Mucosa of stomach (tissue), 1 donor: ENCODE data around the gene ATP6V0E1.
"Not testable (repeated sequence)": the region's sequence is repeated elsewhere in the genome, so short reads cannot be mapped to it uniquely, and the experiment has no call there.

Experiments used
- H3K27me3 ChIP-seq: one replicate; pipeline ENCODE4 v1.7.0; 2013; ENCODE audit warnings: mild to moderate bottlenecking, low read length; ENCODE audit not compliant: control insufficient read depth, insufficient read depth
- H3K36me3 ChIP-seq: one replicate; pipeline ENCODE4 v1.7.0; 2013; ENCODE audit warnings: low read length; ENCODE audit not compliant: control insufficient read depth, insufficient read depth
- H3K4me1 ChIP-seq: one replicate; pipeline ENCODE4 v1.7.0; 2013; ENCODE audit warnings: mild to moderate bottlenecking, low read length; ENCODE audit not compliant: control insufficient read depth, insufficient read depth
- H3K4me3 ChIP-seq: one replicate; pipeline ENCODE4 v1.7.0; 2013; ENCODE audit warnings: low read length
- H3K9ac ChIP-seq: one replicate; pipeline ENCODE4 v1.7.0; 2013; ENCODE audit warnings: mild to moderate bottlenecking, low read length, moderate library complexity
- H3K9me3 ChIP-seq: one replicate; pipeline ENCODE4 v1.7.0; 2013; ENCODE audit warnings: mild to moderate bottlenecking, low read length, moderate library complexity; ENCODE audit not compliant: control insufficient read depth
- donor health status: Pancreatic carcinoma.

The ATP6V0E1 gene

DNA sequence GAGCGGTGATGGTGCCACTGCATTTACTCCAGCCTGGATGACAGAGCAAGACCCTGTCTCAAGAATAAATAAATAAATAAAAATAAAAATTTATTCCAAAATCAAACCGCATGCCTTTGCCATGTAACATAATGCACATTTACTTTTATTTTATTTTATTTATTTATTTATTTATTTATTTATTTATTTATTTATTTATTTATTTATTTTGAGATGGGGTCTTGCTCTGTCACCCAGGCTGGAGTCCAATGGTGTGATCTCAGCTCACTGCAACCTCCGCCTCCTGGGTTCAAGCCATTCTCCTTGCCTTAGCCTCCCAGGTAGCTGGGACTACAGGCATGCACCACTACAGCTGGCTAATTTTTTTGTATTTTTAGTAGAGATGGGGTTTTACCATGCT, 48.5 kb downstream of the ATP6V0E1 start:
- peaks cover 22% of the 10 kb centered on the region for H3K4me1 ChIP-seq
- H3K9ac ChIP-seq, H3K4me3 ChIP-seq, H3K36me3 ChIP-seq, H3K9me3 ChIP-seq, H3K27me3 ChIP-seq: not testable (repeated sequence)

DNA sequence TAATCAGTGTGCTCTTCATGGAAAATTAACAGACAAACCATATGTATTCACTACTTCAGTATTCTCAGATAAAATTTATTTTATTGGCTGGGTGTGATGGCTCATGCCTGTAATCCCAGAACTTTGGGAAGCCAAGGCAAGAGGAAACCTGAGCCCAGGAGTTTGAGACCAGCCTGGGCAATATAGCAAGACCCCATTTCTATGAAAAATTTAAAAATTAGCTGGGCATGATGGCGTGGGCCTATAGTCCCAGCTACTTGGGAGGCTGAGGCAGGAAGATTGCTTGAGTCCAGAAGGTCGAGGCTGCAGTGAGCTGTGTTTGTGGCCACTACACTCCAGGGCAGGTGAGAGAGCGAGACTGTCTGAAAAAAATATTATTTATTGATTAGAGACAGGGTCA, 49.2 kb downstream of the ATP6V0E1 start:
- Histone ChIP-seq H3K9ac (no peak overlapping the region), H3K4me1 (peaks cover 21% of the 10 kb centered on the region), H3K27me3 (no peaks in the 10 kb centered on the region), H3K4me3 (no peak overlapping the region), H3K36me3 (no peaks in the 10 kb centered on the region), H3K9me3 (no peaks in the 10 kb centered on the region)

DNA sequence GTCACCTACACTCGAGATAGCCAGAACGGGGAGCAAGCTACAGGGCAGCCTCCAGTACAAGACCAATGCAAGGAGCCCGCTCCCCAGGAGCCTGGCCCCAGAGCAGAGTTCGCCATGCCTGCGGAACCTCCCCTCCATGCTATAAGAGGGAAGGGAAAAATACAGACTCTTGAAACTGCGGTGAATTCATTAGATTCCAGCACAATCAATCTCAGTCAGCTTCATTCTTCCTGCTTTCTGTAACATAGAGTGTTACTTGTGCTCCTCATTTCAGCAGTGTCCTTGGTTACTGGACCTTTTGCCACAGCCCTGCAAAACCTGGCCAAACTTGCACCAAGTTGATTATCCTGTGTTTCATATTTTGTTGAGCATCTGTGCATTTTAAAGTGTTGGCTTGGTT, 50.4 kb downstream of the ATP6V0E1 start:
- H3K27me3 ChIP-seq: no peaks in the 10 kb centered on the region
- no peaks in the 10 kb centered on the region for H3K9me3 ChIP-seq
- no peaks in the 10 kb centered on the region for H3K36me3 ChIP-seq
- no peak overlapping the region for H3K4me3 ChIP-seq
- H3K4me1 ChIP-seq: peaks cover 12% of the 10 kb centered on the region
- H3K9ac ChIP-seq: no peak overlapping the region

DNA sequence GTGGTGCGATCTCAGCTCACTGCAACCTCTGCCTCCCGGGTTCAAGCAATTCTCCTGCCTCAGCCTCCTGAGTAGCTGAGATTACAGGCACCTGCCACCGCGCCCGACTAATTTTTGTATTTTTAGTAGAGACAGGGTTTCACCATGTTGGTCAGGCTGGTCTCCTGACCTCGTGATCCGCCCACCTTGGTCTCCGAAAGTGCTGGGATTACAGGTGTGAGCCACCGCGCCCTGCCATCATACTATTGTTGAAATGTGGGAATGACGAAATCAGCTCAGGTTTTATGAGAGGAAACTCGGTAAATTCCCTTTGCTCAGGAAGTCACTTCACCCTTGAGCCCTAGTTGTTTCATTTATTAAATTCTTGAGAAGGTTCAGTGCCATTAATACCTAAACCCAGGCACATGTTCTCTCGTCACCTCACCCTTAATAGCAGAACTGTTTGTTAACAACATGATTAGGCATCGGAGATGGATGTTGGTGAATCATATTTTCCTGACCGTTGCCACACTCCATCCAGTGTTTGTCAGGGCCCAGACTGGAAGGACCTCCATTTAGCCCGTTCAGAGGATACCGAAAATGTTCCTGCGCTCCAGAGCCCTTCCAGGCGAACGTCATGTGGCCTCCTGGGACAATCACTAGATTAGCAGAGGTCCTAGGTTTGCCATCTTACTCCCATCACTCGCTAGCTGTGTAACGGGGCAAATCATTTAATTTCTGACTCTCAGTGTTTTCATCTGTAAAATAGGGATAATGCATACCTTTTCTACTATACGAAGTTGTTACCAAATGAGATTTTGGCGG, 52.5 kb downstream of the ATP6V0E1 start:
- Histone ChIP-seq H3K9ac (no peak overlapping the region), H3K9me3 (no peaks in the 10 kb centered on the region), H3K36me3 (no peaks in the 10 kb centered on the region), H3K4me3 (no peak overlapping the region), H3K4me1 (no peaks in the 10 kb centered on the region), H3K27me3 (no peaks in the 10 kb centered on the region)

DNA sequence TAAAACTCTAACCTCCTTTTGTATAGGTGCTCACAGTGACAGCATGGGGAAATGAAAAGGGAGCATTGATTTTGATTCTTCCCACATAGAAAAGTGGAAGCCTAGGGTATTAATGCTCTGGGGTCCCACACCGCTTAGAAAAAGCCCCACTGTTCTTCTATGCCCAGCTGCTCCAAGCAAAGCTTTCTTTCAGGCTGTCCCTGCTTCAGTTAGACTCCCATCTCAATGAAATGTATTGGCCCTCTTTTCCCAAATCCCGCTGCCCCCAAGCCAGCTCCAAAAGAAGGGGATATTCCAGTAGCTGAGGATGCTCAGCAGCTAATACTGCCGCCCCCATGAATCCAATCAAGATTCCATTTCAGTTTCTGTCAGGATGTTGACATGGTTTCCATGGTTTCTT, 55.6 kb downstream of the ATP6V0E1 start:
- Histone ChIP-seq H3K27me3 (no peaks in the 10 kb centered on the region), H3K4me1 (no peaks in the 10 kb centered on the region), H3K9ac (no peak overlapping the region), H3K36me3 (no peaks in the 10 kb centered on the region), H3K9me3 (no peaks in the 10 kb centered on the region), H3K4me3 (no peak overlapping the region)

DNA sequence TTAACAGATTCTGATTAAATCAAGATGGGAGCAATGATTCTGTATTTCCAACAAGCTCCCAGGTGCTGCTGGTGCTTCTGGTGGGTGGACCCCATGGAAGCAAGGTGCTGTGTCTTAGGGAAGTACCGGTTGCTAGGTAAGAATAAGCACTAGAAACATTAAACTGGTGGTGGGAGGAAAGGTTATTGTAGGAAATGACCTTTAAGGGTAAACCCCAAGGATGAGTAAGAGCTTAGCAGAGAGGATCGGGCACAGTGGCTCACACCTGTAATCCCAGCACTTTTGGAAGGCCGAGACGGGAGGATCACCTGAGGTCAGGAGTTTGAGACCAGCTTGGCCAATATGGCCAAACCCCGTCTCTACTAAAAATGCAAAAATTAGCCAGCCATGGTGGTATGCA, 56.4 kb downstream of the ATP6V0E1 start:
- H3K27me3 ChIP-seq: no peaks in the 10 kb centered on the region
- H3K4me1 ChIP-seq: no peaks in the 10 kb centered on the region
- no peak overlapping the region for H3K9ac ChIP-seq
- H3K4me3 ChIP-seq: no peak overlapping the region
- no peaks in the 10 kb centered on the region for H3K36me3 ChIP-seq
- no peaks in the 10 kb centered on the region for H3K9me3 ChIP-seq

DNA sequence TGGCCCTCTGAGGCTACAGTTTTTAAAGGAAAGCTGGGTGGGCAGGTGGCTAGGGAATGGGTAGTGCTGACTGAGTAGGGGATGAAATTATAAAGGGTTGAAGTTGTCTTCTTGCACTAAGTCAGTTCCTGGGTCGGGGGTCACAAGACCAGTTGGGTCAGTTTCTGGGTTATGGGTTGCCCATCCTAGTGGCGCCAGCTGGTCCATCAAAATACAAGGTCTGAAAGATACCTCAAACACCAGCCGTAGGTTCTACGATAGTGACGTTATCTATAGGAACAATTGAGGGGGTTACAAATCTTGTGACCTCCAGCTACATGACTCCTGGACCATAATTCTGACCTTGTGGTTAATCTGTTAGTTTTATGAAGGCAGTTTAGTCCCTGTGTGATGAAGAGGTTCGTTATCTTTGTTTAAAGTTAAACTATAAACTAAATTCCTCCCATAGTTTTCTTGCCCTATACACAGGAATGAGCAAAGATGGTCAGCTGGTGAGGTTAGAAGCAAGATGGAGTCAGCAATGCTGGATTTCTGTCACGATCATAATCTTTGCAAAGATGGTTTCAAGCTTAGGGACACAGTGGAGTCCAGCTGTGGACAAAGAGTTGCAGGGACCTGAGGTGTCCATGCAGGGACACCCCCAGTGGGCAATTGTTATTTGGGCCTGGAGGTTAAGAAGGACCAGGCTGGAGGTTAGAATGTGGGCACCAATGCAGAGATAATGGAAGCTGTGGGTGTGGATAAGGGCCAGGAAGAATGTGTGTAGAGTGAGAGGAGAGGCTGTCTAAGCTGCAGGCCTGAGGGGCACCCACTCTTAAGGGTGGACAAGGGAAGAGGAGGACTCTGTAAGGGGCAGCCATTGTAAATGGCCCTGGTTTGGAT, 58.6 kb downstream of the ATP6V0E1 start:
- H3K4me1 ChIP-seq: peaks cover 7% of the 10 kb centered on the region
- H3K36me3 ChIP-seq: no peaks in the 10 kb centered on the region
- H3K4me3 ChIP-seq: no peak overlapping the region
- no peak overlapping the region for H3K9ac ChIP-seq
- H3K9me3 ChIP-seq: no peaks in the 10 kb centered on the region
- H3K27me3 ChIP-seq: no peaks in the 10 kb centered on the region

DNA sequence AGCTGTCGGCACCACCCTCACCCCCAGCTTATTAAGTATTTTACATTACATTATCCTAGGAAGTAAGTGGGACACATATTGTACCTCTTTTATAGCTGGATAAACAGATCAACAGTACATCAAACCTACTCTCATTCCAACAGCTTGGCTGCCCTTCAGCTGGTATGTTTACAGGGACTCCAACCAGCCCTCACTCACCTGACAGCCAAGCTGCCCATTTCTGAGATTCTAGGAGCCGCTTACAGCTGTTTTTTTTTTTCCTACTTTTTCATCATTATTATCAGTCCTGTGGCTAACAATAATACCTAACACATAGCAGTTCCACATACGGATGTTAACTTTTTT, 59.2 kb downstream of the ATP6V0E1 start:
- Histone ChIP-seq H3K9ac (no peak overlapping the region), H3K36me3 (no peaks in the 10 kb centered on the region), H3K4me1 (peaks cover 7% of the 10 kb centered on the region), H3K27me3 (no peaks in the 10 kb centered on the region), H3K4me3 (no peak overlapping the region), H3K9me3 (no peaks in the 10 kb centered on the region)

DNA sequence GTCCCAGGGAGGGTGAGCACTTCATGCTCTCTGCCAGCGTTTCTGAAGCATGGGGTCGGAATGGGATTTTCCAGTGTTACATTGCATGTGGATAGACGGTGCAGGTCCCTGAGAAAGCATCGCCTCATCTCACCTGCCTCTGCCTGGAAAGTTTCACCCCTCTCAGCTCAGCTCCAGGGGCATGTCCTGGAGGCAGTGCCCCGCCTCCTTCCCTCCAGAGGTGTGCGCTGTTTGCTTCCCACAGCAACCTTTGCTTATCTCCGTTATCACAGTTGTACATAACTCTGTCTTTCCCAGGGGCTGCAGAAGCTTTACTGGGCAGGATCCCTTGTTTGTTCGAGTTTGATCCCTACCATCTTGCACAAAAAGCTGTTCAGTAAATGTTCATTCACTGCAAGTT, 61.9 kb downstream of the ATP6V0E1 start:
- Histone ChIP-seq H3K27me3 (no peaks in the 10 kb centered on the region), H3K4me3 (no peak overlapping the region), H3K4me1 (peaks cover 7% of the 10 kb centered on the region), H3K9ac (no peak overlapping the region), H3K36me3 (no peaks in the 10 kb centered on the region), H3K9me3 (no peaks in the 10 kb centered on the region)

DNA sequence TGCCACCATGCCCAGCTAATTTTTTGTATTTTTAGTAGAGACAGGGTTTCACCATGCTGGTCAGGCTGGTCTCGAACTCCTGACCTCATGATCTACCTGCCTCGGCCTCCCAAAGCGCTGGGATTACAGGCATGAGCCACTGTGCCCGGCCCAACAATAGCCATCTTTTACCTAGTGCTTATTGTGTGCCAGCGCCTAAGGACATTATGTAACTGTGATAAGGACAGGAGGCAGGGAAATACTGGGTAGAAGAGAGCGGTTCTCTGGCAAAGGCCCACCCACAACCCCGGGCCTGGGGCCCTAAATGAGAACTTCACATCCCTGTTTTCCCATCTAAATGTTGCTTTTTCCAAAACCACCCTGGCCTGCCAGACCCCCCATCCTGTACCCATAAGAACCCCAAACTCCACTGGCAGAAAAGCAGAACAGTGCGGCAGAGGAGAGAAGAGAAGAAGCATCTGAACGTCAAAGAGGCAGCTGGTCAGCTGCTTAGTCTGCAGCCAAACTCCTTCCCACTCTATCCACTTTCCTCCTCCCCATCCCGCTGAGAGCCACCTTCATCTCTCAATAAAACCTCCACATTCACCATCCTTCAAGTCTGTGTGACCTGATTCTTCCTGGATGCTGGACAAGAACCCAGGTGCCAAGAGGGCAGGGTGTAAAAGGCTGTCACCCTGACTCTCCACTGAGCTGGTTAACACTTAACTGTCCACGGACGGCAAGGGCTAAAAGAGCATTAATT, 63.7 kb downstream of the ATP6V0E1 start:
- not testable (repeated sequence) for H3K36me3 ChIP-seq, H3K27me3 ChIP-seq

DNA sequence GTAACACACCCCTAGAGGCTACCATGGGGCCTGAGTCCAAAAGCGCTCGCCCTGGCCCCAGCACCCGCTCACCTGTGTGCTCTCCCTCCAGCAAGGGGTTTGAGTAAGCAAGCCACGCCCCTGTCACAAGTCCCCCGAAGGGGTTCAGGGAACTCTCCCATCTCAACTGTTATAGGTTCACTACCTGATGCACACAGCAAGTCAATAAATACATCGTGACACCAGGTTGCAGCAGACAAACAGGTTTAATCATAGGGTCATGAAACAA, 64.2 kb downstream of the ATP6V0E1 start:
- no peaks in the 10 kb centered on the region for H3K9me3 ChIP-seq
- H3K27me3 ChIP-seq: no peaks in the 10 kb centered on the region
- H3K9ac ChIP-seq: no peak overlapping the region
- no peaks in the 10 kb centered on the region for H3K36me3 ChIP-seq
- H3K4me1 ChIP-seq: peaks cover 7% of the 10 kb centered on the region
- H3K4me3 ChIP-seq: no peak overlapping the region

More for the DNA sequence above, 63.7 kb downstream of the ATP6V0E1 start:
- not testable (repeated sequence) for H3K9me3 ChIP-seq, H3K4me1 ChIP-seq, H3K4me3 ChIP-seq, H3K9ac ChIP-seq

DNA sequence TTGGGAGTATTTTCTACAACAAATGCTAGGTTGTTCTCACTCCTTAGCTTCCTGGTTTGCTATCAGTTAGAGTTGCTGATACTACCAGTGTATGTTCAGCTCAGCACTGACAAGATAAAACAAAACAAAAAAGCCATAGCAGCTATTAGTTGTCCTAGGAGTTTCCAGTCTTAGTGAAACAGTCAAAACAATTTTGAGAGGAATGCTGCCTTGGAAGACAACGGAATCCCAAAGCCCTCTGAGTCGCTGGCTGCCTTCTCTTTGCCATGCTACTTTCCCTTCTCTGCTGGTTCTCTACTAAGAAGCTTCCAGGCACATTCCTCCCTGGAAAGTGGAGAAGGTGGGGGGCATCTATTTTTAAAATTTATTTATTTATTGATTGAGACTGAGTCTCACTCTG, 67.2 kb downstream of the ATP6V0E1 start:
- Histone ChIP-seq H3K4me1 (peaks cover 5% of the 10 kb centered on the region), H3K9me3 (no peaks in the 10 kb centered on the region), H3K27me3 (no peaks in the 10 kb centered on the region), H3K9ac (no peak overlapping the region), H3K36me3 (no peaks in the 10 kb centered on the region), H3K4me3 (no peak overlapping the region)
